LHCN-M2 (cell line): ENCODE results near the gene WNT7B. TPM values are rescaled to one million over a fixed set of nuclear protein-coding genes. Genes with fewer than 3 reads are reported as not detected.
A peak's percentile ranks its signal among the peaks of the same experiment; 100 is the strongest.

Source experiments
- DNase-seq: peaks from one replicate; pipeline ENCODE4 v3.0.0-alpha.2; 2012; ENCODE audit warnings: low read depth
- total RNA-seq: library from RNA; depleted of rRNA; stranded (reverse); fragments of >200 nt; gene quantifications from 2 replicates; pipeline ENCODE4 v1.2.3, GENCODE V29; 2014

Gene WNT7B
- total RNA-seq, 1 experiment from 2014 or later: not detected

GRCh38 chr22:45972091-45972888, 4.7 kb downstream of the WNT7B start:
- no peak for DNase-seq

- DNase-seq: no peak
Measured at GRCh38 chr22:45971408-45972028, 5.4 kb downstream of the WNT7B start.

GRCh38 chr22:45970705-45971407, 6.1 kb downstream of the WNT7B start:
- DNase-seq: peak; percentile 55

- DNase-seq: no peak
Measured at GRCh38 chr22:45969801-45970470, 7.0 kb downstream of the WNT7B start.

GRCh38 chr22:45969414-45969799, 7.6 kb downstream of the WNT7B start:
- no peak for DNase-seq

GRCh38 chr22:45968751-45969413, 8.1 kb downstream of the WNT7B start:
- peak; percentile 78 for DNase-seq

GRCh38 chr22:45968003-45968650, 8.8 kb downstream of the WNT7B start:
- DNase-seq: peak; percentile 37

- DNase-seq: no peak
Measured at GRCh38 chr22:45966895-45967365, 10.0 kb downstream of the WNT7B start.

GRCh38 chr22:45966320-45966894, 10.6 kb downstream of the WNT7B start:
- no peak for DNase-seq

- no peak for DNase-seq
Measured at GRCh38 chr22:45965563-45965962, 11.4 kb downstream of the WNT7B start.

- no peak for DNase-seq
Measured at GRCh38 chr22:45964926-45965527, 11.9 kb downstream of the WNT7B start.

GRCh38 chr22:45964372-45964771, 12.6 kb downstream of the WNT7B start:
- DNase-seq: no peak

- no peak for DNase-seq
Measured at GRCh38 chr22:45963821-45964220, 13.1 kb downstream of the WNT7B start.

GRCh38 chr22:45962756-45963324, 14.1 kb downstream of the WNT7B start:
- DNase-seq: no peak

GRCh38 chr22:45962434-45962718, 14.6 kb downstream of the WNT7B start:
- no peak for DNase-seq

GRCh38 chr22:45961679-45962433, 15.1 kb downstream of the WNT7B start:
- DNase-seq: no peak

GRCh38 chr22:45960477-45961386, 16.2 kb downstream of the WNT7B start:
- no peak for DNase-seq
